Measurements from ENCODE around the gene AFDN. TPM values are rescaled to one million over a fixed set of nuclear protein-coding genes. Genes with fewer than 3 reads are reported as not detected.

AFDN gene
- total RNA-seq, 4 donors from 2014 or later, result 148 to 371 (median 204) TPM

DNA sequence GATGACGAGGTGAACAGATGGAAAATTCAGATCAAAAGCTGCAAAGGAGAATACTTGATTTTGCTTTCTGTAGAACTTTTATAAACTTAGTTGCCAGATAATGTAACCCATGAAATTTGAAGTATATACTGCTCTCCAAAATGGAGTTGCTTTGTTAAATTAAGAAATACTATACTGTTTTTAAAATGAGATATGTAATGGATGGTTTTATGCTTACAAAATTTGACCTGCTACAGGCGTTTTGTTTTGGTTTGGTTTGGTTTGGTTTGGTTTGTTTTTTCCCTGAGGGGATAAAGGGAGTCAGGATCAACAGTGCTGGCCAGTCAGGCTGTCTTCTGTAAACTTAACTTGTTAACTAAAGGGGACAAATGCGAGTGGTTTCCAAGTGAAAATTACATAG, 115.1 kb downstream of the AFDN start:
- intact Hi-C loops (cut with DNase I; ENCODE audit: low total_unique reads) (no loop called here), in situ Hi-C loops (cut with MboI; ENCODE audit: low pct_ligation_motif_present in 1 of 4, low pct_unique_long_range_greater_than_20kb in 1 of 4, low sequenced_read_pairs in 3 of 4) (no loop called here)
- TF ChIP-seq EP300 (IDR thresholded peaks at IDR 0.05; ENCODE audit: low read depth) (no peak), POLR2A (IDR thresholded peaks at IDR 0.05) (no peak)
- Histone ChIP-seq H3K27ac (no peak overlapping the region), H3K4me1 (peaks cover 3 to 20% (median 10%) of the 10 kb centered on the region in 4 donors), H3K4me3 (no peak overlapping the region), H3K36me3 (peaks cover 0 to 23% (median 11%) of the 10 kb centered on the region in 4 donors), H3K27me3 (no peaks in the 10 kb centered on the region), H3K9me3 (no peaks in the 10 kb centered on the region)
- 77 to 86% methylated on average over 3 of the region's 3 CpGs for WGBS, 2 donors (ENCODE audit: low coverage in 1 of 2)
- DNase-seq, result no peak

DNA sequence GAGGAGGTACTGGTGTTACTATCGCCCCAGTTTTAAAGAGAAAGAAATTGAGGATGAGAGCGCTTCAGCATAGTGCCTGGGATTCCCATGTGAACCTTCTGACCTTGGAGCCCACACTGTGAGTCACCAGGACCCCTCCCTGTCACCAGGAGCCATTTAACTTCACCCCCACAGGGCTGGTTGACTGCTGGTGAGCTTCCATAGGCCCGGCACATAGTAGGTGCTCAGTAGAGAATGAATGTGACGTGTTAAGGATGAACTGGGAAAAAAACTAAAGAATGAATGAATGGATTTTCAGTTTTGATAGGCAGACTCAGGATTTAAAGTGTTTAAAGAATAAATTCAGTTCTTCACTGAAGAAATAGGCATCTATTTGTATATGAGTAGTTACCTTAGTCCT, 117.4 kb downstream of the AFDN start:
- TF ChIP-seq EP300 (IDR thresholded peaks at IDR 0.05; ENCODE audit: low read depth), result no peak
- TF ChIP-seq, protein P1, sequence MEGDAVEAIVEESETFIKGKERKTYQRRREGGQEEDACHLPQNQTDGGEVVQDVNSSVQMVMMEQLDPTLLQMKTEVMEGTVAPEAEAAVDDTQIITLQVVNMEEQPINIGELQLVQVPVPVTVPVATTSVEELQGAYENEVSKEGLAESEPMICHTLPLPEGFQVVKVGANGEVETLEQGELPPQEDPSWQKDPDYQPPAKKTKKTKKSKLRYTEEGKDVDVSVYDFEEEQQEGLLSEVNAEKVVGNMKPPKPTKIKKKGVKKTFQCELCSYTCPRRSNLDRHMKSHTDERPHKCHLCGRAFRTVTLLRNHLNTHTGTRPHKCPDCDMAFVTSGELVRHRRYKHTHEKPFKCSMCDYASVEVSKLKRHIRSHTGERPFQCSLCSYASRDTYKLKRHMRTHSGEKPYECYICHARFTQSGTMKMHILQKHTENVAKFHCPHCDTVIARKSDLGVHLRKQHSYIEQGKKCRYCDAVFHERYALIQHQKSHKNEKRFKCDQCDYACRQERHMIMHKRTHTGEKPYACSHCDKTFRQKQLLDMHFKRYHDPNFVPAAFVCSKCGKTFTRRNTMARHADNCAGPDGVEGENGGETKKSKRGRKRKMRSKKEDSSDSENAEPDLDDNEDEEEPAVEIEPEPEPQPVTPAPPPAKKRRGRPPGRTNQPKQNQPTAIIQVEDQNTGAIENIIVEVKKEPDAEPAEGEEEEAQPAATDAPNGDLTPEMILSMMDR (IDR thresholded peaks at IDR 0.05), result no peak
- Histone ChIP-seq H3K4me1 (no peaks in the 10 kb centered on the region), H3K9me3 (no peaks in the 10 kb centered on the region), H3K27ac (no peak overlapping the region), H3K4me3 (no peak overlapping the region), H3K27me3 (no peaks in the 10 kb centered on the region), H3K36me3 (peaks cover 0 to 41% (median 17%) of the 10 kb centered on the region in 4 donors)
- in situ Hi-C loops (cut with MboI; ENCODE audit: low pct_ligation_motif_present in 1 of 4, low pct_unique_long_range_greater_than_20kb in 1 of 4, low sequenced_read_pairs in 3 of 4) (no loop called here), intact Hi-C loops (cut with DNase I; ENCODE audit: low total_unique reads) (no loop called here)
- DNase-seq, result no peak
- 95 to 100% methylated on average over 2 to 4 of the region's 4 CpGs for WGBS, 2 donors (ENCODE audit: low coverage in 1 of 2)

DNA sequence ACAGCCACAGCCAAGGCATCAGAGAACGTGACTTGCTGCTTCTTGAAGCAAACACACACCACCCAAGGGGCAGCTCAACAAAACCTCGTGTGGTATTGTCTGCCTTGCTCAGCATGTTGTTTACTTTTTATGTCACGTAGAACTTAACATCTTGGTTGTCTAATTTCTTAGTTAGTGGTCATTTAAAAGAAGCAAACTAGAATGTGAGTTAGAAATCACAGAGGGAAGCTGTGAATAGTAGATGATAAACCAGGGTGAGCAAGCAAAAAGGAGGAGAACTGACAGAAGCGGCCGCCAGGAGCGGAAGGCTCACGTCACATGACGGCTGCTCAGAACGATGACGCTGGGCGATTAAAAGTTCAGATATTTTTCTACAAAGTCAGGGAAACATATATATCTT, 119.3 kb downstream of the AFDN start:
- Histone ChIP-seq H3K4me1 (no peaks in the 10 kb centered on the region), H3K27me3 (no peaks in the 10 kb centered on the region), H3K9me3 (no peaks in the 10 kb centered on the region), H3K27ac (no peak overlapping the region), H3K36me3 (peaks cover 0 to 48% (median 17%) of the 10 kb centered on the region in 4 donors), H3K4me3 (no peak overlapping the region)
- no peak for DNase-seq
- intact Hi-C loops (cut with DNase I; ENCODE audit: low total_unique reads) (no loop called here), in situ Hi-C loops (cut with MboI; ENCODE audit: low pct_ligation_motif_present in 1 of 4, low pct_unique_long_range_greater_than_20kb in 1 of 4, low sequenced_read_pairs in 3 of 4) (no loop called here)
- no peak for TF ChIP-seq POLR2AphosphoS5 (IDR thresholded peaks at IDR 0.05)
- 91 to 93% methylated on average over 10 to 11 of the region's 11 CpGs for WGBS, 2 donors (ENCODE audit: low coverage in 1 of 2)

DNA sequence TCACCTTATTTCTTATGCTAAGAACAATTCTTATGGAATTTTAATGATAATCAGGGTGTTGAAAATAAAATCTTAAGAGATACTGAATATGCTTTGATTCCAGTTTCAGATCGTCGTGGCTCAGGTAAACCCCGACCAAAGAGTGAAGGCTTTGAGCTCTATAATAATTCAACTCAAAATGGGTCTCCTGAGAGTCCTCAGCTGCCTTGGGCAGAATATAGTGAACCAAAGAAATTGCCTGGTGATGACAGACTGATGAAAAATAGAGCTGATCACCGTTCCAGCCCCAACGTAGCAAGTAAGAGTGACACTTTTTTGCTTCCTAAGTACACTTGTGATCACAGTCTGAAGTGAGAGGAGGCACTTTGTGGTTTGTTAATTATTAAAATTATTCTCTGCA, 119.9 kb downstream of the AFDN start:
- WGBS, 2 donors (ENCODE audit: low coverage in 1 of 2), result 81 to 88% methylated on average over 5 of the region's 5 CpGs
- Histone ChIP-seq H3K4me1 (no peaks in the 10 kb centered on the region), H3K27me3 (no peaks in the 10 kb centered on the region), H3K4me3 (no peak overlapping the region), H3K36me3 (peaks cover 0 to 54% (median 20%) of the 10 kb centered on the region in 4 donors), H3K9me3 (no peaks in the 10 kb centered on the region), H3K27ac (no peak overlapping the region)
- in situ Hi-C loops (cut with MboI; ENCODE audit: low pct_ligation_motif_present in 1 of 4, low pct_unique_long_range_greater_than_20kb in 1 of 4, low sequenced_read_pairs in 3 of 4) (no loop called here), intact Hi-C loops (cut with DNase I; ENCODE audit: low total_unique reads) (no loop called here)
- no peak for TF ChIP-seq POLR2AphosphoS5 (IDR thresholded peaks at IDR 0.05)
- no peak for TF ChIP-seq EP300 (IDR thresholded peaks at IDR 0.05; ENCODE audit: low read depth)
- TF ChIP-seq, protein P1 (IDR thresholded peaks at IDR 0.05), result no peak
- TF ChIP-seq POLR2A (IDR thresholded peaks at IDR 0.05), result no peak
- no peak for DNase-seq

DNA sequence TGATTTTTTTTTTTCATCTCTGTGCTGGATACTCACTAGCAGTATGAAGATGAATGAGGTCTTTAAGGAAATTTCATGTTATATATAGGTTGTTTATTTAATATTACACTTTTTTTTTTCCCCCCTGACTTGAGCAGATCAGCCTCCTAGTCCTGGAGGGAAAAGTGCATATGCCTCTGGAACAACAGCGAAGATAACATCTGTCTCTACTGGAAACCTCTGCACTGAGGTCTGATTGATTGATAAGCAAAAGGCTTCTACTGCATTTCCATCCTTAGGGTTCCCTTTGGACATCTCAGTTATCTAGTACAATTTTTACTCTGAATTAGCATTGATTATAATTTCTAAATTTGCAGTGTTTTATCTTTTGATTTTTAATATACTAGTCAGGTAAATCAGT, 121.0 kb downstream of the AFDN start:
- Histone ChIP-seq H3K9me3 (no peaks in the 10 kb centered on the region), H3K27ac (no peak overlapping the region), H3K4me3 (no peak overlapping the region), H3K4me1 (peaks cover 0 to 5% (median 2%) of the 10 kb centered on the region in 4 donors), H3K27me3 (no peaks in the 10 kb centered on the region), H3K36me3 (peaks cover 0 to 65% (median 23%) of the 10 kb centered on the region in 4 donors)
- WGBS, 2 donors (ENCODE audit: low coverage in 1 of 2), result 97 to 100% methylated on average over 1 of the region's 1 CpG
- no peak for DNase-seq
- in situ Hi-C loops (cut with MboI; ENCODE audit: low pct_ligation_motif_present in 1 of 4, low pct_unique_long_range_greater_than_20kb in 1 of 4, low sequenced_read_pairs in 3 of 4), result no loop called here
- TF ChIP-seq POLR2A (IDR thresholded peaks at IDR 0.05), result no peak
- TF ChIP-seq EP300 (IDR thresholded peaks at IDR 0.05; ENCODE audit: low read depth), result no peak
- no peak for TF ChIP-seq POLR2AphosphoS5 (IDR thresholded peaks at IDR 0.05)
- TF ChIP-seq, protein P1 (IDR thresholded peaks at IDR 0.05), result no peak
- intact Hi-C loops (cut with DNase I; ENCODE audit: low total_unique reads), result no loop called here
